Smooth muscle cell (in vitro differentiated cells): Measurements from ENCODE around the gene SH3GL2. TPM values are rescaled to one million over a fixed set of nuclear protein-coding genes. Genes with fewer than 3 reads are reported as not detected.
A peak's percentile ranks its signal among the peaks of the same experiment; 100 is the strongest.

Experiments used
- DNase-seq: peaks from one replicate; lab custom pipeline; 2025; ENCODE audit not compliant: unreplicated experiment; lab: John Stamatoyannopoulos, UW
- H2AFZ ChIP-seq: fragments of 200-600 bp; sonication (generic); 2 replicates; pipeline ENCODE4 v1.6.0; 2016; ENCODE audit warnings: antibody characterized with exemption, low read depth, mild to moderate bottlenecking
- H3F3A ChIP-seq: fragments of 200-600 bp; sonication (generic); 2 replicates; pipeline ENCODE4 v1.6.0; 2017; ENCODE audit warnings: antibody characterized with exemption, low read depth
- H3K27ac ChIP-seq: fragments of 200-600 bp; sonication (generic); 2 replicates; pipeline ENCODE4 v1.5.1; 2016; ENCODE audit warnings: low read depth, mild to moderate bottlenecking
- H3K27me3 ChIP-seq: fragments of 200-600 bp; sonication (generic); 2 replicates; pipeline ENCODE4 v1.6.1; 2016; ENCODE audit warnings: low read depth, mild to moderate bottlenecking
- H3K36me3 ChIP-seq: fragments of 200-600 bp; sonication (generic); 2 replicates; pipeline ENCODE4 v1.5.1; 2016; ENCODE audit warnings: low read depth
- H3K4me1 ChIP-seq: fragments of 200-600 bp; sonication (generic); 2 replicates; pipeline ENCODE4 v1.5.1; 2016; ENCODE audit warnings: low read depth
- H3K4me2 ChIP-seq: fragments of 200-600 bp; sonication (generic); 2 replicates; pipeline ENCODE4 v1.6.0; 2016; ENCODE audit warnings: mild to moderate bottlenecking
- H3K4me3 ChIP-seq: fragments of 200-600 bp; sonication (generic); 2 replicates; pipeline ENCODE4 v1.5.1; 2016; ENCODE audit warnings: mild to moderate bottlenecking
- H3K79me2 ChIP-seq: fragments of 200-600 bp; sonication (generic); 2 replicates; pipeline ENCODE4 v1.6.0; 2016; ENCODE audit warnings: low read depth, mild to moderate bottlenecking
- H3K9ac ChIP-seq: fragments of 200-600 bp; sonication (generic); 2 replicates; pipeline ENCODE4 v1.6.0; 2016; ENCODE audit warnings: low read depth
- H3K9me3 ChIP-seq: fragments of 200-600 bp; sonication (generic); replicated peaks from 2 replicates; pipeline ENCODE4 v1.5.1; 2016; ENCODE audit warnings: low read depth
- H4K20me1 ChIP-seq: fragments of 200-600 bp; sonication (generic); 2 replicates; pipeline ENCODE4 v1.6.0; 2016; ENCODE audit warnings: low read depth
- WGBS: methylation state at CpG from one replicate; pipeline ENCODE4 v1.1.7; 2016; ENCODE audit warnings: low lambda C conversion rate; 5-methylcytosine and 5-hydroxymethylcytosine counted together
- polyA plus RNA-seq: library from polyadenylated mRNA; unstranded; fragments of >200 nt; fragmentation: Nextera tagmentation; extraction: Ambion mirVana; gene quantifications from 2 replicates; pipeline ENCODE4 v1.2.1, GENCODE V29; 2016
- total RNA-seq: library from RNA; depleted of rRNA; stranded (reverse); fragments of >200 nt; gene quantifications from 2 replicates; pipeline ENCODE4 v1.2.3, GENCODE V29; 2014
- TF ChIP-seq, protein P1 (sequence below): fragments of 200-600 bp; sonication (generic); IDR thresholded peaks from 2 replicates; pipeline ENCODE4 v1.5.1; 2017; ENCODE audit warnings: borderline replicate concordance, mild to moderate bottlenecking, antibody characterized with exemption; ENCODE audit not compliant: insufficient read depth, poor library complexity, severe bottlenecking

Gene SH3GL2
- total and polyA plus RNA-seq, 2 experiments from 2014 or later = not detected

- TF ChIP-seq, protein P1, sequence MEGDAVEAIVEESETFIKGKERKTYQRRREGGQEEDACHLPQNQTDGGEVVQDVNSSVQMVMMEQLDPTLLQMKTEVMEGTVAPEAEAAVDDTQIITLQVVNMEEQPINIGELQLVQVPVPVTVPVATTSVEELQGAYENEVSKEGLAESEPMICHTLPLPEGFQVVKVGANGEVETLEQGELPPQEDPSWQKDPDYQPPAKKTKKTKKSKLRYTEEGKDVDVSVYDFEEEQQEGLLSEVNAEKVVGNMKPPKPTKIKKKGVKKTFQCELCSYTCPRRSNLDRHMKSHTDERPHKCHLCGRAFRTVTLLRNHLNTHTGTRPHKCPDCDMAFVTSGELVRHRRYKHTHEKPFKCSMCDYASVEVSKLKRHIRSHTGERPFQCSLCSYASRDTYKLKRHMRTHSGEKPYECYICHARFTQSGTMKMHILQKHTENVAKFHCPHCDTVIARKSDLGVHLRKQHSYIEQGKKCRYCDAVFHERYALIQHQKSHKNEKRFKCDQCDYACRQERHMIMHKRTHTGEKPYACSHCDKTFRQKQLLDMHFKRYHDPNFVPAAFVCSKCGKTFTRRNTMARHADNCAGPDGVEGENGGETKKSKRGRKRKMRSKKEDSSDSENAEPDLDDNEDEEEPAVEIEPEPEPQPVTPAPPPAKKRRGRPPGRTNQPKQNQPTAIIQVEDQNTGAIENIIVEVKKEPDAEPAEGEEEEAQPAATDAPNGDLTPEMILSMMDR = no peak
- Histone ChIP-seq H3K9ac (no peak overlapping the region), H3K27me3 (no peaks in the 10 kb centered on the region), H3K9me3 (no peaks in the 10 kb centered on the region), H3K27ac (no peak overlapping the region), H2AFZ (no peak overlapping the region), H3K4me1 (no peaks in the 10 kb centered on the region), H4K20me1 (no peaks in the 10 kb centered on the region), H3K36me3 (no peaks in the 10 kb centered on the region), H3K79me2 (no peaks in the 10 kb centered on the region), H3K4me2 (no peak overlapping the region), H3K4me3 (no peak overlapping the region), H3F3A (no peaks in the 10 kb centered on the region)
- DNase-seq = no peak
- WGBS = 95% methylated on average over 2 of the region's 2 CpGs
These were observed 32.5 kb downstream of the SH3GL2 start for GRCh38 chr9:17611342-17611741.

- no peaks in the 10 kb centered on the region for H3K4me1 ChIP-seq
- H2AFZ ChIP-seq = no peak overlapping the region
- 62% methylated on average over 3 of the region's 3 CpGs for WGBS
- H3K4me2 ChIP-seq = no peak overlapping the region
- H3K9me3 ChIP-seq = no peaks in the 10 kb centered on the region
- no peak for DNase-seq
- no peaks in the 10 kb centered on the region for H3K79me2 ChIP-seq
- H4K20me1 ChIP-seq = no peaks in the 10 kb centered on the region
- TF ChIP-seq, protein P1 = no peak
- H3K4me3 ChIP-seq = no peak overlapping the region
- no peaks in the 10 kb centered on the region for H3K36me3 ChIP-seq
- peaks cover 3% of the 10 kb centered on the region for H3K27me3 ChIP-seq
- H3K9ac ChIP-seq = no peak overlapping the region
- H3F3A ChIP-seq = no peaks in the 10 kb centered on the region
- no peak overlapping the region for H3K27ac ChIP-seq
These were observed 33.1 kb downstream of the SH3GL2 start for GRCh38 chr9:17611917-17612316.

DNA sequence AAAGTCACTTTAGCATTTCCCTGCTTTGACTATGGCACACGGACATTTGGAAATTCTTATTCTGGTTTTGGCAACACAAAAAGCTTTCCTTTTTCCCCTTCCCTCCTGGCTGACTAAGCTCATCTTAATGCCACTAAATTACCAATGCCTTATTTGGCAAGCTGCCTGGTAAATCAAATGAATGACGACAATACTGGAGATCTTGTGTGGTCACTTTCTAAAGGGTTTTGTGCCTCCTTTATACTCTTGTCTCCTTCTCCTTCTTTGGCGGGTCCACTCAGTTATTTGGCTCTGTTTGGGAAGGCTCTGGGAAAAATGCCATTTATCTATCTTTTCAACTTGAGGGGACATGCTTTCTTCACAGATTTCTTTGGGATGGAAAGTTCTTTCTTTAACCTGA is 34.9 kb downstream of the SH3GL2 start:
- TF ChIP-seq, protein P1 = no peak
- no peaks in the 10 kb centered on the region for H3K4me1 ChIP-seq
- H3K27ac ChIP-seq = no peak overlapping the region
- H3K9me3 ChIP-seq = no peaks in the 10 kb centered on the region
- no peak overlapping the region for H3K9ac ChIP-seq
- H3F3A ChIP-seq = no peaks in the 10 kb centered on the region
- DNase-seq = no peak
- no peaks in the 10 kb centered on the region for H3K36me3 ChIP-seq
- H4K20me1 ChIP-seq = no peaks in the 10 kb centered on the region
- H3K4me3 ChIP-seq = no peak overlapping the region
- peak overlapping the region; percentile 10 for H3K4me2 ChIP-seq
- 27% methylated on average over 3 of the region's 3 CpGs for WGBS
- H3K27me3 ChIP-seq = peaks cover 10% of the 10 kb centered on the region
- no peak overlapping the region for H2AFZ ChIP-seq
- H3K79me2 ChIP-seq = no peaks in the 10 kb centered on the region

DNA sequence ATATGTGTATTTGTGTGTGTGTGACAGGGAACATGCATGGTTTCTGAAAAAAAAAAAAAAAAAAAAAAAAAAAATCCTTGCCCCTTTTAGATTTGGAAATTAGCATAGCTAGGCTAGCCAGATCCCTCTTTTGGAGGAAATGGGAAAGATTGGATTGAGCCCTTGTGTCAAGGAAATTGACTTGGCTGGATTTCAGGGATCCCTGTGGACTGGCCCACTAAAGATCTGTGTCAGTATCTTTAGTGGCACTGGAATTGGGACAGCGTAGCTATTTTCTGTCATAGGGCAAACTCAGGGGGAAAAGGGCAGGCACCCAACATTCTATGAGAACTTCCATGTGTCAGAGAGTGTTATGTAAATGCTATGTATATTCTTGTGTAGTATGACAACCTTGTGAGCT is 35.4 kb downstream of the SH3GL2 start:
- DNase-seq = no peak
- Histone ChIP-seq H3K4me1 (no peaks in the 10 kb centered on the region), H3K79me2 (no peaks in the 10 kb centered on the region), H3K9me3 (no peaks in the 10 kb centered on the region), H3K9ac (no peak overlapping the region), H3K4me2 (no peak overlapping the region), H3K27ac (no peak overlapping the region), H3F3A (no peaks in the 10 kb centered on the region), H3K36me3 (no peaks in the 10 kb centered on the region), H4K20me1 (no peaks in the 10 kb centered on the region), H2AFZ (no peak overlapping the region), H3K27me3 (peaks cover 10% of the 10 kb centered on the region), H3K4me3 (no peak overlapping the region)
- TF ChIP-seq, protein P1 = no peak
- 96% methylated on average over 1 of the region's 1 CpG for WGBS
